Stimulated activated CD4-positive, alpha-beta T cell treated with anti-CD3 and anti-CD28 coated beads, Interleukin-12 subunit alpha, Interleukin-12 subunit beta, amount 100 ng/mL, for 4 hours (primary cell): Measurements from ENCODE around the gene DUSP28.

Experiments
- DNase-seq: peaks from one replicate; pipeline ENCODE4 v3.0.0-alpha.2; 2020

The DUSP28 gene

DNA sequence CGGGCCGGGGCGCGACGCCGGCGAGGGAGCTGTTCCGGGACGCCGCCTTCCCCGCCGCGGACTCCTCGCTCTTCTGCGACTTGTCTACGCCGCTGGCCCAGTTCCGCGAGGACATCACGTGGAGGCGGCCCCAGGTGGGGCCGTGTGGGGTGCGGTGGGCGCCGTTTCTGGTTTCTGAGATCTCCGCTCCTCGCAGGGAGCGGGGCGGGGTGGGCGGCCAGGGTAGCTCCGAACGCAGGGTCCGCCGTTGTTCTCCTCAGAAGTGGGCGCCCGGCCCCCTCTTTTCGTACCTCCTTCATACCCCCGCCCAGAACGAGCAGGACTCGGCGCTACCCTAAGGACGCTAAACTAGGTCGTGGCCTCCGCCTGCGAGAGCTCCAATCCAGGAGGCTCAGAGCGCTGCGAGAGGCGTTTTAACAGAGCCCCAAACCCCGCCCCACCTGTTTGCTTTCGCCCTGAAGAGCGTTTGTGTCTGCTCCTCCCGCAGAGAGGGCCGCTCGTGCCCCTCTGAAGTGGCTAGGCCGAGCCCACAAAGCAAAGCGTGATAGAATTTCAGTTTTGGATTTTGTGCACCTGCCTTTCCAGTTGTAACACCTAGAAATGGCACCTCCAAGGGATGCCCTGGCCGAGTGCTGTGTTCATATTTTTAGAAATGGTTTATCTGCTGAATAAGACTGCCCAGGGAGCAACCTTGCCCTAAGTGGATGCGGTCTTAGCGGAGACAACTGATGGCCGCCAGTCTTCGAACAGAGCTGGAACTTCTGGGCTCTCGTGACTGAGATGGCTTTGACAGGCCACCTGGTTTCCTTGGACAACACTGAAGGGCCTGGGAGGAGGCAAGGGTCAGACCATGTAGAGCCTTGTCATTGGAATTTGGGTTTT is 27.0 kb downstream of the DUSP28 start:
- peak; percentile 45 for DNase-seq

DNA sequence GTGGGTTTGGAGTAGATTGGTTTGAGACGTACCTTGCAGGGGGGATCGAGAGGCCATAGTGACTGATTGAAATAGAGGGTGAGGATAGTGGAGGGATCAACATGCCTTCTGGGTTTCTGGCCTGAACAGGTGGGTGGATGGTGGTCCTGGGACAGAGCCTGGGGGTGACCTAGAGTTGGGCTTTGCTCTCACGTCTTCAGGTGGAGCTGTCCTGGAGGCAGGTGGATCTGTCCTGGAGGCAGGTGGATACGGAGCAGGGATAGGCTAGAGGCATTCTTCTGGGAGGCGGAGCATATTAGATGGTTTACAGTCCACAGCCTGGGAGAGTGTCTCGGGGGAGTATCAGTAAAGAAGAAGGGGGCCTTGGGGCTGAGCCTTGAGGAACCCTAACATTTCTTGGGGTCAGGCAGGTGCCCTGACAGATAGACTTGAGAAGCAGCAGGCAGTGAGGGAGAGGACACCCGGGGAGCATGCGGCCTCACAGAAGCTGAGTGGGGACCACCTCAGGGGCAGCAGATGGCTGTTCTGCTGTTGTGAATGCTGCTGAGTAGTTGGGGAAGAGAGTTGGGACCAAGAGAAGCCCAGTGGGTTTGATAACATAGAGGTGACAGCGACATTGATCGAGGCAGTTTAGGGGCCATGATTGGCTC is 28.0 kb downstream of the DUSP28 start:
- DNase-seq: no peak

DNA sequence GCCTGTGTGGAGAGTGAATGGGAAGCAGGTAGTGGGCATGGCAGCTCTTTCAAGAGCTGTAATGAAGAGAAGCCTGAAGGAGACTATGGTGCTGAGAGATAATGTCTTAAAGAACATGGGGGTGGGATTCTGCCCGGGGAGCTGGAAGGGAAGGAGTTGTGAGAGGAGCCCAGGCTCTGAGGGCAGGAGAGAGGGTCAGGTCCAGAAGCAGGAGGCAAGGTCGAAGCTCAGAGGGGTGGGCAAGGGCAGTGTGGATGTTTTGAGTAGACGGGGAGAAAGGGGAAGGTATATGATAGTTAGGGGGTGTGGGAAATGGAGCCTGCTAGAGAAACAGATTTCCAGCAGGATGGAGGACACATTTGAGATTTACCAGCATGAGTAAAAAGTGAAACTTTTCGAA is 28.5 kb downstream of the DUSP28 start:
- DNase-seq: no peak

DNA sequence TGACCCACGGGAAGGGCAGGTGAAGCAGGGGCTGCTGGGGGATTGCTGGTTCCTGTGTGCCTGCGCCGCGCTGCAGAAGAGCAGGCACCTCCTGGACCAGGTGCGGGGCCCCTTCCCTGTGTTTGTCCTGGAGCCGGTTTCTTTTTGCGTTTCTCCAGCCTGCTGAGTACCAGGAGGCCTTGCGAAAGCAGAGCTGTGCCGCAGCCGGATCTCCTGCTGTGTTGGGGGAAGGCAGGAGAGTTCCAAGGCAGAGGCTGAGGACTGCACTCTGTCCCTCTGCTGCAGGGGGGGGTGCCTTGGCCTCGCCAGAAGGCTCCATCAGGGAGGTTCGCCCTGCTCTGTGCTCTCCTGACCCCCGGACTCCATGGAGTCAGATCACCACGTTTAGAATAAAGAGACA is 29.2 kb downstream of the DUSP28 start:
- DNase-seq: no peak

DNA sequence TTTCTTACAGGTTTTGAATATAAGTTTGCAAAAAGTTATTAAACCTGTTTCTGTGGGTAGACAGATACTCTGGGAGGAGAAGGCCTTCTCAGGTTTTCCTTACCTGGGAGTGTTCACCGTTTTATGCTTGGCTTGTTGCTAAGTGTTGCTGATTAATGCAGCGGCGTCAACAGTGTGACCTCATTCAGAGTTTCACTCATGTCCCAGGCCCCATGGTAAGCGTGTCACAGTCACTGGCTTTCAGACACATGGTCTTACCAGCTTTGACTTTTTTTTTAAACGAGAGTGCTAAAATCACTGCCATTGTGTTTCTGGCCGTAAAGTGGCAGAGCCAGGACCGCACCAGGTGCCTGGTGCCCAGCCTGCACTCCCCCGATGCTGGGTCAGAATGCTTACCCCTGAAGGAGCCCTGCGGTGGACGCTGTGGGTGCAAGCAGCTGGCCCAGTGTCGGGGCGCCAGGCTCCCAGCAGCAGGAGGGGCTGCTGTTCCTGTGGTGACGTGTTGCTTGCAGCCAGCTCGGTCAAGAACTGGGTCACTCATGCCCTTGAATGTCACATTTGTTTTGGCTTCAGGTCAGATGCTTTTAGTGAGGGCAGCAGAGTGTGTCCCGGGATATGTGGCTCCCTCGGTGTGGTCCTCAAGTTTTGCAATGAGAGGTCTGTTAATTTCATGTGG is 29.8 kb downstream of the DUSP28 start:
- no peak for DNase-seq

DNA sequence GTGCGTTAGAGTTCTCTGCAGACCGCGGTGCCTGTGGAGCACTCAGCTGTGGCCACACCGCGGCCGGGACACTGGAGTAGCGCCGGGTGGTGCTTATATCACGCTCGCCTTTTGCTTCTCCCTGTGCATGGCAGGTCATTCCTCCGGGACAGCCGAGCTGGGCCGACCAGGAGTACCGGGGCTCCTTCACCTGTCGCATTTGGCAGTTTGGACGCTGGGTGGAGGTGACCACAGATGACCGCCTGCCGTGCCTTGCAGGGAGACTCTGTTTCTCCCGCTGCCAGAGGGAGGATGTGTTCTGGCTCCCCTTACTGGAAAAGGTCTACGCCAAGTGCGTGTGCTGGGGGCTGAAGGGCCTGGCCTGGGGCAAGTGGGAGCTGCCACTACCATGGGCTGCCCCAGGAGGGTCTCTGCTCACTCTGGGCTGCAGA is 30.5 kb downstream of the DUSP28 start:
- DNase-seq: no peak

DNA sequence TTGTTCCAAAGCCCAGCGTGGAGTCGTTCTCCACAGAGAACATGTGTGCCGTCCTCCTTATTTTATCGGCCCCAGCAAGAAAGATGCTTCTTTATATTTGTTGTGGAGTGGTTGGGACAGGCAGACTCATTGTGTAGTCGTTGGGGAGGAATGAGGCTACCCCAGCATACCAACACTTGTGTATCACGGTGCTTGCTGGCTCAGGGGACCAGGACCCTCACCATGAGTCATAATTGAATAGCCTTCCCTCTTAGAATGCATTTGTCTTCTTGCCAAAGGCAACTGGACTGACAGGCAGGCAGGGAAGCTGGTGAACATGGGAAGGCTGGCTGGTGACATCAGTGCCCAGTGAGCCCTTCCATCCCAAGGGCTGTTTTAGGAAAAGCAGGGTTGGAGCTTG is 31.1 kb downstream of the DUSP28 start:
- no peak for DNase-seq

DNA sequence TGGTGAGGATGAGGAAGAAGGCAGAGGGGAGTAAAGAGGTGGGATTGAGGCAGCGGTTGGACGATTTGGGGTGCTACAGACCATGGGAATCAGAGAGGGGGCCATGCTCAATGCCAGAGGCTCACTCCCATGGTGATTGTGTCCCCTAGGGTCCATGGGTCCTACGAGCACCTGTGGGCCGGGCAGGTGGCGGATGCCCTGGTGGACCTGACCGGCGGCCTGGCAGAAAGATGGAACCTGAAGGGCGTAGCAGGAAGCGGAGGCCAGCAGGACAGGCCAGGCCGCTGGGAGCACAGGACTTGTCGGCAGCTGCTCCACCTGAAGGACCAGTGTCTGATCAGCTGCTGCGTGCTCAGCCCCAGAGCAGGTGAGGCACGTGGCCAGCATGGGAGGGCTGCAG is 31.6 kb downstream of the DUSP28 start:
- no peak for DNase-seq

DNA sequence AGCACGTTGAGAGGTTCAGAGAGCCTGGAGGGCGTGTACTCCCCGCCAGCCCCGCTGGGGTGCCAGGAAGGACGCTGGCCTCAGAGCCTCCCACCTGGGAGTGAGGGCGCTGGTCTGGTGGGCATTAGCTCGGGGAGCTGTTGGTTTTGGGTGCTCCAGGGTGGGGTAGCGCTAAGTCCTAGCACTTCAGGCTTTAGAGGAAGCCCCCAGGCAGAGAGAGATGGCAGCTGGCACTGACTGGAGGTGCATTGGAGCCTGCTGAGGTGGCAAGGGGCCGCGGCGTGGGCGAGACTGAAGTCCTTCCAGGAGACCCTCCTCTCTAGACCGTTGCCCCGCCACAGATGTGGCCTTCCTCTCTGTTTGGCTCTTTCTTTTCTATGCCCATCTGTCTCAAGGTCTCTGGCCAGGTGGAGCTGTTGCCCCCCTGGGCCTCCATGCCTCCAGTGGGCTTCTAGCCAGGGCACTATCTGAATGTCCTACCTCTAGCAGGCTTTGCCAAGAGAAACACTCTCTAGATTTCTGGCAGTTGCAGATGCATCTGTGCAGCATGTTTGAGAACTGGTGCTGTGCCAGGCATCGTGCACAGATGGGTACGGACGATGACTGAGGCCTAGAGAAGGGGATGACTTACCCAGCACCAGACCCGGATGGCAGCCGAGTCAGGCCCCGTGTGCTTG is 33.0 kb downstream of the DUSP28 start:
- no peak for DNase-seq

DNA sequence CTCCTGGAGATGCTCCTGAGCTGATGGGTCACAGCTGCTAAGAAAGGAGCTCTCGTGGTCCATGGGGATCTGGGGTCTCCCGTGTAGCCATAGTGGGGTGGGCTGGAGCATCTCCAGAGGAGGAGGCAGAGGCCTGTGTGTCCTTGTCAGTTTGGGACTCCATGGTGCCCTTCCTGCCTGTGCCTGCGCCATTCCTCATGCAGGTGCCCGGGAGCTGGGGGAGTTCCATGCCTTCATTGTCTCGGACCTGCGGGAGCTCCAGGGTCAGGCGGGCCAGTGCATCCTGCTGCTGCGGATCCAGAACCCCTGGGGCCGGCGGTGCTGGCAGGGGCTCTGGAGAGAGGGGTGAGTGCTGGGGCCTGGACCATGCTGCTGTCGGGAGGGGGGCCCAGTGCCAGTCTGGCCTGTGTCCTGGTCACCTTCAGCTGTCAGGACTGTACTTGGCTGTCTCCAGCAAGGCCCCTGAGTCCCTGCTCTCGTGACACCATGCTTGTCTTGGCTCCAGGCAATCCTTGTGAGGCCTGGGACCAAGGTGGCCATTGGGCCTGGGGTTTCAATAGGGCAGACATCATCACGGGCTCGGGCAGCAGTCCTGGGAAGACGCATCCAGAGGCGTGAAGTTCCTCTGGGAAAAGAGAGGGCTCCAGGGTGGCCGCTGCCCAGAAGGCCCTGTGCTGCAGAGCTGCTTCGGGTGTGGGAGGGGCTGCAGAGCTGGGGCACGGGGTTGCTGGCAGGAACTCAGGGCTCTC is 33.7 kb downstream of the DUSP28 start:
- DNase-seq: no peak

DNA sequence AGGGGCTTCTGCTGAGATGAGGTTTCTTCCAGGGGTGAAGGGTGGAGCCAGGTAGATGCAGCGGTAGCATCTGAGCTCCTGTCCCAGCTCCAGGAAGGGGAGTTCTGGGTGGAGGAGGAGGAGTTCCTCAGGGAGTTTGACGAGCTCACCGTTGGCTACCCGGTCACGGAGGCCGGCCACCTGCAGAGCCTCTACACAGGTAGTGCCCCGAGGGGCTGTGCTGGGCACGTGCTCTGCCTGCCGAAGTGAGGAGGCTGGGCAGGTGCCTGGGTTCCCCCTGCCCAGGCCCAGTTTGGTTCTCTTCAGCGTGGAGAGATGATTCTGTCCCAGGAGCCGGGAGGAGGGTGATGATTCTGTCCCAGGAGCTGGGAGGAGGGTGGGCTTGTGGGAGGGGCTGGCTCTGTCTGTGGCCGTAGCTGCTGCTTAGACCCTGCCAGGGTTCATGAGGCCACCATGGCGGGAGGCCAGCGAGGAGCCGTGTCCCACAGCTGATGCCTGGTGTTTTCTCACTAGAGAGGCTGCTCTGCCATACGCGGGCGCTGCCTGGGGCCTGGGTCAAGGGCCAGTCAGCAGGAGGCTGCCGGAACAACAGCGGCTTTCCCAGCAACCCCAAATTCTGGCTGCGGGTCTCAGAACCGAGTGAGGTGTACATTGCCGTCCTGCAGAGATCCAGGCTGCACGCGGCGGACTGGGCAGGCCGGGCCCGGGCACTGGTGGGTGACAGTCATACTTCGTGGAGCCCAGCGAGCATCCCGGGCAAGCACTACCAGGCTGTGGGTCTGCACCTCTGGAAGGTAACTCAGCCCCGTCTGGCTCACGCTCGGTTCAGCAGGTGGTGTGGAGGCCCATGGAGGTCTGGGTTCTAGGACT is 34.6 kb downstream of the DUSP28 start:
- DNase-seq: no peak

DNA sequence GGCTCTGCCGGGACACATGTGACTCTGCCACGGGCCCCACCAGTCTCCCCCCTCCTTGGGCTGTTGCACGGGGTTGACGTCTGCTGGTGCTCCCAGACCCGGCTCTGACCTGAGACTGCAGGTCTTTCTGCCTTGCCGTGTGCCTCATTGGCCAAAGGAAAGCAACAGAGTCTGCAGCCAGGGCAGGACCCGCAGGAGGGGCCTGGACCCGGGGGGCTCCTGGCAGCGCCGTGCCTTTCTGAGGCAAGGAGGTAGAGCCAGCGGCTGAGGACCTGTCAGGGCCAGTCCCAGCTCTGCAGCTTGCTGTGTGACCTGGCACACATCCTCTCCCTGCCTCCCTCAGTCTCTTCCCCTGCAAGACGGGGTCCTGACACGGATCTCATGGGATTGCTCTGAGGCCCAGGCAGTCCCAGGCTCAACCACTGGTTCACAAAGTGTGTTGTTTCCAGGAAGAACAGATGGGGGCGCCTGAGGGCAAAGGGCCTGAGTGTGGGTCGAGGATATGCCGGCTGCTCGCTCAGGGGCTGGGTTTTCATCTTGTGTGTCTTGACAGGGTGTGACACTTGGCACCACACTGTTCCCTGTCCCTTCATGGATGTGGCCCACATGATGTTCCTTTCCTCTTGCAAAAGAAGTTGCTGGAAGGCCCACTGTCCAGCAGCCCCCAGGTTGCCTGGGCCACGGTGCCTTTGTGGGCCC is 35.4 kb downstream of the DUSP28 start:
- DNase-seq: no peak

DNA sequence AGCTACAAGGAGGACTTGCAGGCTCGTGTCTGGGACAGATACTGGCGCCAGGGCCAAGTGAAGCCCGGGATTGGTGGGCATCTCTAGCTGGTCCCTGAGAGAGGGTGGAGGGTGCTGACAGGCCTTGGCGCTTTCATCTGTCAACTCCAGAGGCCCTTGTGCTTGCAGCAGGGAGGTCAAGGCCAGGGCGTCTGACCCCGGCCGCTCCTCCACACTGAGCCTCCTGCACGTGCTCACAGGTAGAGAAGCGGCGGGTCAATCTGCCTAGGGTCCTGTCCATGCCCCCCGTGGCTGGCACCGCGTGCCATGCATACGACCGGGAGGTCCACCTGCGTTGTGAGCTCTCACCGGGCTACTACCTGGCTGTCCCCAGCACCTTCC is 35.9 kb downstream of the DUSP28 start:
- DNase-seq: no peak

DNA sequence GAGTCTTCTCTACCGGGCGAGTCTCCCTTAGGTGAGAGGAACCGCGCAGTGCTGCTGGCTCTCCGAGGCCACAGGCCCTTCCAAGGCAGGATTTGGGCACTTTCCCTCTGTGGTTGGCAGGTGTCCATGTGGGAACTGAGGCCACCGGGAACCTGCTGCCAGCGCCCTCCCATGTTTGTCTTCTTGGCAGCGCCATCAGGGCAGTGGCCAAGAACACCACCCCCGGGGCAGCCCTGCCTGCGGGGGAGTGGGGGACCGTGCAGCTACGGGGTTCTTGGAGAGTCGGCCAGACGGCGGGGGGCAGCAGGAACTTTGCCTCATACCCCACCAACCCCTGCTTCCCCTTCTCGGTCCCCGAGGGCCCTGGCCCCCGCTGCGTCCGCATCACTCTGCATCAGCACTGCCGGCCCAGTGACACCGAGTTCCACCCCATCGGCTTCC is 36.4 kb downstream of the DUSP28 start:
- no peak for DNase-seq

DNA sequence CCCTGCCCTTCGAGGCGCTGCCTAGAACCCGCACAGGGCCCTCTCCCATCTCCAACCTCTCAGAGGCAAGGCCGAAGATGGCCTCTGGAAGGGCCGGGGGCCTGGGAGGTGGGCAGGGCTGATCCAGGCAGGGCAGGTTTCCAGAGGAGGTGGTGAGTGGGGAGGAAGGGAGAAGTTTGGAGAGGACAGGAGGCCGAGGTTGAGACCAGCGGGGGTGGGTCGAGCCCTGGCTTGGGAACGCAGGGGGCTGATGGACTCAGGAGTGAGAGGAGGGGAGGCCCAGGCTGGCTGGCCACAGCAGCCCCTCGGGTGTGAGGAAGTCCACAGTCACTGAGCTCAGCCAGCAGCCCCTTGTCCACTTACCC is 36.9 kb downstream of the DUSP28 start:
- DNase-seq: no peak

DNA sequence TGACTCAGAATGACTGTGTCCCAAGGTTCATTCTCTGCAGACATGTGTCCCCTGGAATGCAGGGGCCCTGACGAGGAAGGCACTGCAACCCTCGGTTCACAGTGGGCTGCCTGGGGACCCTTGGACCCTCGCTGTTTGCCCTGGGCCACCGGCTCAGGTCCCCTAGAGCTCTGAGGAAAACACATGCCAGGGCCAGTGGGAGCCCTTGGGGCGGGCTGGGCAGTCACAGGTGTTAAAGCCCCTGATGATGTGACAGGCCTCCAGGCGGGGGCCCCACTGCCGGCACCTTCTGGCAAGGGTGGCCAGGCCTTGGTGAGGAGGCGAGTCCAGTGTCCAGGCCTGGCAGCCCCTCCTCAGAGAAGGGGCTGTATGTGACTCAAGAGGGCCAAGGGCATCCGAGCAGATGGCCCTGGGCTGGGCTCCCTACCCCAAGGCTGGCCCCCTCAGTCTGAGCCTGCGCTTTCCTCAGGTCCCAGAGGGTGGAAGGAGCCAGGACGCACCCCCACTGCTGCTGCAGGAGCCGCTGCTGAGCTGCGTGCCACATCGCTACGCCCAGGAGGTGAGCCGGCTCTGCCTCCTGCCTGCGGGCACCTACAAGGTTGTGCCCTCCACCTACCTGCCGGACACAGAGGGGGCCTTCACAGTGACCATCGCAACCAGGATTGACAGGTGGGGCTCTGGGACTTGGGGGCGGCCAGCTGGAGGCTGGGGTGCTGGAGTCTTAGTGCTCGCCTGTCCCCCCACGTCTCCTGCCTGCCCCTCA is 37.4 kb downstream of the DUSP28 start:
- DNase-seq: no peak

DNA sequence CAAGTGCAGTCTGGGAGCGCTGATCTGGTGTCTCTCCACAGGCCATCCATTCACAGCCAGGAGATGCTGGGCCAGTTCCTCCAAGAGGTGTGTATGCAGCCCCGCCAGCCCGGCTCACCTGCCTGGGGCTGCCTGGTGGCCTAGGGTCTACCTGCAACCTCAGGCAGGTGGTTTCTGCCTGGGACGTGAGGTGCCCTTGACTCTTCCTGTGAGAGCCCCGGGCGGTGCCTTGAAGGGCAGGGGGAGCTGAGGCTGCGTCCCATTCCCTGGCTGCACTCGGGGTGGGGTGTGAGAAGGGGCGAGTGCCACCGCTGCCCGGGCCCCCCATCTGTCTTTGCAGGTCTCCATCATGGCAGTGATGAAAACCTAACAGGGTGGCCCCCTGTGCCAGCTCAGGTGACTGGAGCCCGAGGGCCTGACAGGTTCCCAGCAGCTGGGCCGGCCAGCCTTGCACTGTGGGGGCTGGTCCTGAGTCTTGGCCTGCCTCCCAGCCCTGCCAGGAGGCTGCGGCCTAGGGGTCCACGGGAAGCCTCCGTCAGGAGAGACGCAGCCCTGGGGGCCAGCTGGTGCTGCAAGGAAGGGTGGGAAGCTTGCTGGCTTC is 38.3 kb downstream of the DUSP28 start:
- DNase-seq: no peak

DNA sequence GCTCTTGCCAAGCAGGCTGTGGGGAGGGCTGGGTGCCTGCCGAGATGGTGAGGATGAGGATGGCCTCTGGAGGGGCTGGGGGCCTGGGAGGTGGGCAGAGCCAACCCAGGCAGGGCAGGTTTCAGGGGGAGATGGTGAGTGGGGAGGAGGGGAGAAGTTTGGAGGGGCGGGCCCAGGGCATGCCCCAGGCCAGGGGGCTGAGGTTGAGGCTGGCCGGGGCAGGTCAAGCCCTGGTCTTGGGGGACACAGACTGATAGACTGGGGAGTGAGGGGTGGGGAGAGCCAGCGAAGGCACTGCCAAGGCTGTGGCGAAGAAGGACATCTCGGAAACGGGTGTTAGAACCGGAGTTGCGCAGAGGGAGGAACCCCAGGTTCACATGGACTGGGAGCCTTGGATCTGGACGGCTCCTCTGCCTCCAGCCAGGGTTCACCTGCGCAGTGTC is 39.0 kb downstream of the DUSP28 start:
- DNase-seq: no peak

DNA sequence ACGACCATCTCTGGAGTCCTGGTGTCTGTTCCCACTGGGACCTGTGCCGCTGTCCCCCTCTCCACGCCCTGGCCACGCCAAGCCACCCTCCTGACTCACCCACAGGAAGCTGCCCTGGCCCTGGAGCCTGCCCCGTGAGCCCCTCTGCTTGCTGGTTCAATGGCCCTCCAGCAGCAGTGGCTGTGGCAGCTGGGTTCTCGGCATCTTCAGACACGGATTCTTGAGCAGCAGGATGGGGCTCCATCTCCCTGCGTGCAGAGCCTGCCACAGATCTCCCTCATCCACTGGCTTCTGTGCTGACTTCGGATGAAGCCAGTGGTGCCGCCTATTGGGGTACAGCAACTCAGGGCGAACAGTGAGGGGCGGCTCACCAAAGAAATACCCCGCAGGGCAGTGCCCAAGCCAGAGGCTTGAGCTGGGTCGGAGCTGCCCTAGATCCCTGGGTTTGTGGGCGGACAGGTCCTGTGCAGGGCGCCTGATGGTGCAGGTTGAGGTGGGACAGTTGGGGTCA is 40.3 kb downstream of the DUSP28 start:
- no peak for DNase-seq
